Measurements from ENCODE around the gene ATP11C. TPM values are rescaled to one million over a fixed set of nuclear protein-coding genes. Genes with fewer than 3 reads are reported as not detected.
"Not testable (repeated sequence)": the region's sequence is repeated elsewhere in the genome, so short reads cannot be mapped to it uniquely, and the experiment has no call there.

The ATP11C gene
- total and polyA plus RNA-seq, 4 donors = 25.6 to 50.4 (median 29.6) TPM

DNA sequence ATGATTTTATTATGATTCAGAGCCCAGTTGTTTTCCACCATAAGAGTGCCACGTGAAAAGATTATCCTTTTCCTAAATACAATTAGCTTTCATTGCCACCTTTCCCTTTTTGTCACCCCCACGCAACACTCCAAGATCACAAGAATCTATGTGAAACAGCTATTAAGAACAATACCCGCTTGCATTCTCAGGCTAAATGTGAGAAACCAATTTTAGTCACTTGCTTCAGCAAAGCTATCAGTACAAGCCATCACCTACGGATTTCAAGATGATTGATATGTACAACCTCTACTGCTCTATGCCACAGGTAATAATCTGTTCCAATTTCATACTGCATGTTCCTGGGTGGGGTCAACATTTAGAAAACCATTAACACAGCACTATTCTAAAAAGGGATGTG lies 2.5 kb downstream of the ATP11C start:
- no peak overlapping the region for H3K4me3 ChIP-seq (ENCODE audit: low read depth, low read length)
- DNase-seq (ENCODE audit: low read depth in 4 of 6, low spot score in 6 of 6) = no peak
- H3K36me3 ChIP-seq (ENCODE audit: control insufficient read depth, insufficient read depth, low read length) = no peaks in the 10 kb centered on the region
- H3K4me1 ChIP-seq (ENCODE audit: control insufficient read depth, insufficient read depth, low read length) = peaks cover 2% of the 10 kb centered on the region
- no CpG with 5 or more reads among the region's 4 CpGs for WGBS (ENCODE audit: insufficient coverage)
- H3K27me3 ChIP-seq (ENCODE audit: control insufficient read depth, insufficient read depth, low read length) = peaks cover 5% of the 10 kb centered on the region
- H3K27ac ChIP-seq (ENCODE audit: low read depth, low read length) = no peak overlapping the region
- peaks cover 1% of the 10 kb centered on the region for H3K9me3 ChIP-seq (ENCODE audit: control insufficient read depth, insufficient read depth, low read length)

DNA sequence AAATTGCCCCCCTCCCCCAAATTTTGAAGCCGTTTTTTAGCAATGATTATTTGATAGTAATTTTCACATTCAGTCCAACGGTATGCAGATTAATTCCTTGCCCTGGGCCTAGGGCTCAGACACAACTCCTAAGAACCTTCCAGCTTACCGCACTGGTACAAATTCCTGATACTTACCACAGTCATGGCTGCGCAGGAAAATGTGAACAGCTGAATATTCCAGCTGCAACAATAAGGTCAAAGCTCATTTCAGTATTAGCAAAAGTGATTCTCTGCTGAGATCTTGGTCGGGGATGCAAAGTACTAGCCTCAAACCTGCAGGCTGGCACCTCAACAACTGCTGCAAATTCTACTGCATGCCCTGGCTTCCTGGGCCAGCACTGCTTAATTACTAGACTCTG lies 3.0 kb downstream of the ATP11C start:
- peaks cover 5% of the 10 kb centered on the region for H3K27me3 ChIP-seq (ENCODE audit: control insufficient read depth, insufficient read depth, low read length)
- H3K27ac ChIP-seq (ENCODE audit: low read depth, low read length) = no peak overlapping the region
- no peaks in the 10 kb centered on the region for H3K36me3 ChIP-seq (ENCODE audit: control insufficient read depth, insufficient read depth, low read length)
- peaks cover 1% of the 10 kb centered on the region for H3K9me3 ChIP-seq (ENCODE audit: control insufficient read depth, insufficient read depth, low read length)
- peaks cover 2% of the 10 kb centered on the region for H3K4me1 ChIP-seq (ENCODE audit: control insufficient read depth, insufficient read depth, low read length)
- no peak for DNase-seq (ENCODE audit: low read depth in 4 of 6, low spot score in 6 of 6)
- 46% methylated on average over 4 of the region's 5 CpGs for WGBS (ENCODE audit: insufficient coverage)
- no peak overlapping the region for H3K4me3 ChIP-seq (ENCODE audit: low read depth, low read length)

DNA sequence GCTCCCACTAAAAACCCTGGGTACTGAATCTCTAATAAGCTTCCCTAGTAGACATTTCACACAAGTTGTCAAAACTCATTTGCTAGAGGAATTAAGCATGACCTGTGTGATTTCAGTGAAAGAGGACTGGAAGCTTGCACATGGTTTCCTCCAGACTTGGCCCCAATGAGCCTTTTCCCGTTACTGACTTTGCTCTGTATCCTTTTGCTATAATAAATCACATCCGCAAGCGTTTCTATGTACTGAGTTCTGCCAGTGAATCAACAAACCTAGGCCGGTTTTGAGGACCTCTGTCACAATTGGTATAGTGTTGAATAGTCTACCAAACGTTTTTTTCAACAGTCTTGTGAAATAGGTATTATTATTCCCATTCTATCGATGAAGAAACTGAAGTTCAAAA lies 8.2 kb downstream of the ATP11C start:
- Histone ChIP-seq H3K4me3 (ENCODE audit: low read depth, low read length) (no peak overlapping the region), H3K4me1 (ENCODE audit: control insufficient read depth, insufficient read depth, low read length) (no peaks in the 10 kb centered on the region), H3K27ac (ENCODE audit: low read depth, low read length) (no peak overlapping the region), H3K27me3 (ENCODE audit: control insufficient read depth, insufficient read depth, low read length) (peaks cover 5% of the 10 kb centered on the region), H3K9me3 (ENCODE audit: control insufficient read depth, insufficient read depth, low read length) (no peaks in the 10 kb centered on the region), H3K36me3 (ENCODE audit: control insufficient read depth, insufficient read depth, low read length) (no peaks in the 10 kb centered on the region)
- WGBS (ENCODE audit: insufficient coverage) = 60% methylated on average over 1 of the region's 6 CpGs
- DNase-seq (ENCODE audit: low read depth in 4 of 6, low spot score in 6 of 6) = no peak

DNA sequence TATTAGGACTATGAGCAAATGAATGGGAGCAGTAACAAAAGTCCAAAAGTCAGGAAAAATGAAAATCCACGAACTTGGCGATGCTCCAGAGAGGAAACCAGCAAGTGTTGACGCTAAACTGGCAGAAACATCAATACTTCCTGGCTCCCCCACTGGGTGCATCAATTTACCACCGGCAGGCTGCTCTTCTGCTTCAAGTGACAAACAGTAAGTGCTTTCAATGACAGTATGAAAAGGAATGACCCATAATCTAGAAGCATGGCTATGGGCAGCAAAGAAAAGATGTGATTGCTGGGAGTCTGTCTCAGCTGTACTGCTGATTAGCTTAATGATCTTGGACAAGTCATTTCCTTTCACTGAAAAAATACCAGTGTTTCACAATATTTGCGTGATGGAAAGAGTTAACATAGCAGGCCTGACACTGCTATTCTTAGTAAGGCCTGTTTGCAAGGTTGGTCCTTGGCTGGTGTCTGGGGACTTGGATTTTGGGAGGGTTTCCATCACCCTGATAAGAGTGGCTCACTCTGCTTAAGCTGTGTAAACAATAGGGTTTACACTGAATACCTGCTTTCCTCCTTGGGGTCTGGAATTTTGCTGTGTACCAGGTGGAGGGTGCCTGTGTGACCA lies 8.7 kb downstream of the ATP11C start:
- 39% methylated on average over 4 of the region's 5 CpGs for WGBS (ENCODE audit: insufficient coverage)
- no peak overlapping the region for H3K27ac ChIP-seq (ENCODE audit: low read depth, low read length)
- no peaks in the 10 kb centered on the region for H3K36me3 ChIP-seq (ENCODE audit: control insufficient read depth, insufficient read depth, low read length)
- no peaks in the 10 kb centered on the region for H3K4me1 ChIP-seq (ENCODE audit: control insufficient read depth, insufficient read depth, low read length)
- H3K9me3 ChIP-seq (ENCODE audit: control insufficient read depth, insufficient read depth, low read length) = no peaks in the 10 kb centered on the region
- no peak for DNase-seq (ENCODE audit: low read depth in 4 of 6, low spot score in 6 of 6)
- H3K4me3 ChIP-seq (ENCODE audit: low read depth, low read length) = no peak overlapping the region
- peaks cover 5% of the 10 kb centered on the region for H3K27me3 ChIP-seq (ENCODE audit: control insufficient read depth, insufficient read depth, low read length)

DNA sequence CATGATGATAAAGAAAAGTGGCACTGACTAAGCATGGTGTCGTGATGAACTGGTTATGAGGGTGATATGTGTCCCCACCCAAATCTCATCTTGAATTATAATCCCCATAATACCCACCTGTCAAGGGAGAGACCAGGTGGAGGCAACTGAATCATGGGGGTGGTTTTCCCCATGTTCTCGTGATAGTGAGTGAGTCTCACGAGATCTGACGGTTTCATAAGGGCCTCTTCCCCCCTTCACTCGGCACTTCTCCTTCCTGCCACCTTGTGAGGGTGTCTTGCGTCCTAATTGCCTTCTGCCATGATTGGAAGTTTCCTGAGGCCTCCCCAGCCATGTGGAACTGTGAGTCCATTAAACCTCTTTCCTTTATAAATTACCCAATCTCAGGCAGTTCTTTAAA lies 11.7 kb downstream of the ATP11C start:
- H3K36me3 ChIP-seq (ENCODE audit: control insufficient read depth, insufficient read depth, low read length); DNase-seq (ENCODE audit: low read depth in 4 of 6, low spot score in 6 of 6); H3K4me3 ChIP-seq (ENCODE audit: low read depth, low read length); H3K9me3 ChIP-seq (ENCODE audit: control insufficient read depth, insufficient read depth, low read length); H3K4me1 ChIP-seq (ENCODE audit: control insufficient read depth, insufficient read depth, low read length); H3K27ac ChIP-seq (ENCODE audit: low read depth, low read length); H3K27me3 ChIP-seq (ENCODE audit: control insufficient read depth, insufficient read depth, low read length): not testable (repeated sequence)
- WGBS (ENCODE audit: insufficient coverage) = 71% methylated on average over 4 of the region's 6 CpGs

DNA sequence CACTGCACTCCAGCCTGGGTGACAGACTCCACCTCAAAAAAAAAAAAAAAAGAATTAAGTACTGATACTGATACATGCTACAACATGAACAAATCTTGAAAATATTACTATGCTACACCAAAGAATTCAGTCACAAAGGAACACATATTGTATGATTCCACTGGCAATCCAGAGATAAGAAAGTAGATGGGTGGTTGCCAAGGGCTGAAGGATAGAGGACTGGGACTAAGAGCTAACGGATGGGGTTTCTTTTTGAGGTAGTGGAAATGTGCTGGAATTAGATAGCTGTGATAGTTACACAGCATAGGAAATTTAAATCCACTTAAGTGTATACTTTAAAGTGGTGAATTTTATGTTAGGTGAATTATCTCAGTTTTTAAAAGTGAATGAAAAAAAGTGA lies 12.5 kb downstream of the ATP11C start:
- Histone ChIP-seq H3K27me3 (ENCODE audit: control insufficient read depth, insufficient read depth, low read length) (no peaks in the 10 kb centered on the region), H3K4me3 (ENCODE audit: low read depth, low read length) (no peak overlapping the region), H3K4me1 (ENCODE audit: control insufficient read depth, insufficient read depth, low read length) (no peaks in the 10 kb centered on the region), H3K27ac (ENCODE audit: low read depth, low read length) (no peak overlapping the region), H3K36me3 (ENCODE audit: control insufficient read depth, insufficient read depth, low read length) (no peaks in the 10 kb centered on the region), H3K9me3 (ENCODE audit: control insufficient read depth, insufficient read depth, low read length) (no peaks in the 10 kb centered on the region)
- DNase-seq (ENCODE audit: low read depth in 4 of 6, low spot score in 6 of 6) = no peak
- WGBS (ENCODE audit: insufficient coverage) = no CpG with 5 or more reads among the region's 1 CpG

DNA sequence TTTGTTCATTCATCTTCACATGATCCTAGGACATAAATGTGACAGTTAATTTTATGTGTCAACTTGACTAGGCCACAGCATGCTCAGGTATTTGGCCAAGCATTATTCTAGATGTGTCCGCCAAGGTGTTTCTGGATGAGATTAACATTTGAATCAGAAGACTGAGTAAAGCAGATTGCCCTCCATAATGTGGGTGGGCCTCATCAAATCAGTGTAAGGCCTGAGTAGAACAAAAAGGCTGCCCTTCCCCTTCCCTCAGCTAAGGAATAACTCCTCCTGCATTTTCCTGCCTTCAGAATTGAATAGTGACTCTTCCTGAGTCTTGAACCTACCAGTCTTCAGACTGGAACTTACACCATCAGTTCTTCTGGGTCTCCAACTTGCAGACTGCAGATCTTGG lies 18.4 kb downstream of the ATP11C start:
- Histone ChIP-seq H3K27ac (ENCODE audit: low read depth, low read length) (no peak overlapping the region), H3K4me3 (ENCODE audit: low read depth, low read length) (no peak overlapping the region), H3K27me3 (ENCODE audit: control insufficient read depth, insufficient read depth, low read length) (no peaks in the 10 kb centered on the region), H3K4me1 (ENCODE audit: control insufficient read depth, insufficient read depth, low read length) (no peaks in the 10 kb centered on the region), H3K36me3 (ENCODE audit: control insufficient read depth, insufficient read depth, low read length) (no peaks in the 10 kb centered on the region), H3K9me3 (ENCODE audit: control insufficient read depth, insufficient read depth, low read length) (peaks cover 1% of the 10 kb centered on the region)
- 80% methylated on average over 1 of the region's 1 CpG for WGBS (ENCODE audit: insufficient coverage)
- no peak for DNase-seq (ENCODE audit: low read depth in 4 of 6, low spot score in 6 of 6)

DNA sequence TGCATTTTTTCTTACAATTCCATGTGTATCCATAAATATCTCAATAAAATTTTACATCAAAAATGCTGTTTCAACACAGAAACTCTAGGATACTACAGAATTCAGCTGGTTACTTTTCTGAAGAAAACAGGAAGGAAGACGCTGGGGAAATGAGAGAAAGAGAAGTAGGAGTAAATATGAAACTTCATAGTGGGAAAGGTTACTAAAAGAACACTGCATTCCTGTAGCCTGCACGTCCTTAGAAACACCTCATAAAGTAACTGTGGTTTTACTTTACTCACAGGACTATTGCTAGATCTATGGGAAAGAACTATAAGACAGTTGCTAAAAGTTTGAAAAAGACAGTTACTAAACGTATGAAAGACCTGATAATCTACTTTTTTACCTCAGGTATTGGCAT lies 23.1 kb downstream of the ATP11C start:
- no CpG with 5 or more reads among the region's 3 CpGs for WGBS (ENCODE audit: insufficient coverage)
- no peak overlapping the region for H3K27ac ChIP-seq (ENCODE audit: low read depth, low read length)
- no peaks in the 10 kb centered on the region for H3K9me3 ChIP-seq (ENCODE audit: control insufficient read depth, insufficient read depth, low read length)
- H3K36me3 ChIP-seq (ENCODE audit: control insufficient read depth, insufficient read depth, low read length) = no peaks in the 10 kb centered on the region
- no peaks in the 10 kb centered on the region for H3K4me1 ChIP-seq (ENCODE audit: control insufficient read depth, insufficient read depth, low read length)
- H3K27me3 ChIP-seq (ENCODE audit: control insufficient read depth, insufficient read depth, low read length) = no peaks in the 10 kb centered on the region
- H3K4me3 ChIP-seq (ENCODE audit: low read depth, low read length) = no peak overlapping the region
- DNase-seq (ENCODE audit: low read depth in 4 of 6, low spot score in 6 of 6) = no peak

DNA sequence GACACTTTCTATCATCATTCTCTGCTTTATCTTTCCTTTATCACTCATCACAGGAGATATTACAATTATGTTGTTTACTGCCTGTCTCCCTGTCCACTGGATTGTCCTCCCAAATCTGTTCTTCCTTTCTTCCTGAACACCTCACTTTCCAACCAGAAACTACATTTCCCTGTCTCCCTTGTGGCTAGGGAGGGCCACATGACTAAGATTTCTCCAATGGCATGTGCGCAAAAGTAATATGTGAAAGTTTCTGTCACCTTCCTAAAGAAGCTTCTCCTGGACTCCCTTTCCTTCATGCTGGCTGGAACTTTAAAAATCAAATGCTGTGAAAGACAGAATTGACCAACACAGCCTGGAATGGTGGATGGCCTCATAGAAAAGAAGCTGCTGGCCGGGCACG lies 25.8 kb downstream of the ATP11C start:
- WGBS (ENCODE audit: insufficient coverage) = 89% methylated on average over 2 of the region's 3 CpGs
- no peak overlapping the region for H3K27ac ChIP-seq (ENCODE audit: low read depth, low read length)
- H3K4me3 ChIP-seq (ENCODE audit: low read depth, low read length) = no peak overlapping the region
- no peaks in the 10 kb centered on the region for H3K4me1 ChIP-seq (ENCODE audit: control insufficient read depth, insufficient read depth, low read length)
- H3K9me3 ChIP-seq (ENCODE audit: control insufficient read depth, insufficient read depth, low read length) = no peaks in the 10 kb centered on the region
- H3K27me3 ChIP-seq (ENCODE audit: control insufficient read depth, insufficient read depth, low read length) = no peaks in the 10 kb centered on the region
- DNase-seq (ENCODE audit: low read depth in 4 of 6, low spot score in 6 of 6) = no peak
- H3K36me3 ChIP-seq (ENCODE audit: control insufficient read depth, insufficient read depth, low read length) = no peaks in the 10 kb centered on the region

DNA sequence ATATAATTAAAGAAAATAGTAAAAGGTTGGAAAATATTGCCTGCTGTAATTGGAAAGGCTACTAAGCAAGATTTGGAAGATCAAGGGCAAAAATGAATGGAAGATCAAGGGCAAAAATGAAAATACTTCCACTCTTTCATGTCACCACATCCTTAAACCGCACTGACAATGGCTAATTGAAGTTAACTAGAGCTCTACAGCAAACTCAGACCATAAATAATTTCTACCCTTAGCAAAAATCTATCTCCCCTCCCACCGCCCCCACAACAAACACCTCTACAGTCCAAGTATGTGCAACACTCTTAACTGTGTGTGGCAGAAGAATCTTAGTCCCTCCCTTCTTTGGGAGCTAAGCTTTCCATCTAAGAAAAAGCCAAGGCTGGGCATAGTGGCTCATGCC lies 27.1 kb downstream of the ATP11C start:
- Histone ChIP-seq H3K4me3 (ENCODE audit: low read depth, low read length) (no peak overlapping the region), H3K9me3 (ENCODE audit: control insufficient read depth, insufficient read depth, low read length) (no peaks in the 10 kb centered on the region), H3K4me1 (ENCODE audit: control insufficient read depth, insufficient read depth, low read length) (no peaks in the 10 kb centered on the region), H3K27me3 (ENCODE audit: control insufficient read depth, insufficient read depth, low read length) (no peaks in the 10 kb centered on the region), H3K36me3 (ENCODE audit: control insufficient read depth, insufficient read depth, low read length) (no peaks in the 10 kb centered on the region), H3K27ac (ENCODE audit: low read depth, low read length) (no peak overlapping the region)
- DNase-seq (ENCODE audit: low read depth in 4 of 6, low spot score in 6 of 6) = no peak
- 80% methylated on average over 1 of the region's 2 CpGs for WGBS (ENCODE audit: insufficient coverage)

Measured in spinal cord (tissue), 10 donors.